Measurements from ENCODE around the gene USP15.

Gene USP15

DNA sequence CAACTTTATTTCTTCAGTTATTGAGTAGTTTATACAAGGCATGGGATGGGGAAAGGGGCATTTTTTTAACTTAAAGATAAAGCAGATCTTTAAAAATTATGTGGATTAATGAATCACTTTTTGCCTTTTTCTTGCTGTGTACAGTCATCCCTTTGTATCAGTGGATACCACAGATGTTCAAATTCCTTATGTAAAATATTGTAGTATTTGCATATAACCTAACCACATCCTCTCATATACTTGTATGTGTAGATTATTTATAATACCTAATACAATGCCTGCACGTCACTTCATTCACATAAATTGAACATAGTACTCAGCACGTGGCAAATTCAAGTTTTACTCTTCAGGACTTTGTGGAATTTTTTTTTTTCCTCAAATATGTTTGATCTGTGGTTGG, 139.9 kb downstream of the USP15 start:
- Mint-ChIP-seq H3K36me3 (ENCODE audit: insufficient read depth) (peaks cover 70% of the 10 kb centered on the region), H3K9me3 (no peaks in the 10 kb centered on the region), H3K4me1 (ENCODE audit: low read depth in 2 of 2) (peaks cover 5 to 24% of the 10 kb centered on the region in 2 donors), H3K27me3 (no peaks in the 10 kb centered on the region), H3K27ac (no peak overlapping the region), H3K4me3 (no peak overlapping the region)
- DNase-seq (no peak), ATAC-seq (replicated peaks) (no peak)

DNA sequence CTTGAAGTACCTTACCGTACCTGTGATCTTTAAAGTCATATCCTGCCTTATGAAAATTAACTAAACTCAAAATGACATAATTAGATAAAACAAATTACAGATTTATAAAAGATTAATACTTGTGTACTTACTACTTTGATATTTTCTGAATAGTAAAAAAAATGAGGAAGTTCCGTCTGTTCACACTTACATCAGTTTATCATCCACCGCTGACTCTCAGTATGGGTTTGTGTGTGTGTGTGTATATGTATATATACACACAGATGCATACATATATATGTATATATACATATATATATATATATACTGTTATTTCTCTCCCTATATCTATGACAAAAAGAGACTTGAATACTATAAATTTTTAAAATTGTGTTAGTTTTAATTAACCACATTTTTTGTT, 141.4 kb downstream of the USP15 start:
- Mint-ChIP-seq H3K36me3 (ENCODE audit: insufficient read depth) (peaks cover 66% of the 10 kb centered on the region), H3K4me1 (ENCODE audit: low read depth in 2 of 2) (peaks cover 5 to 19% of the 10 kb centered on the region in 2 donors), H3K4me3 (no peak overlapping the region), H3K27ac (peak overlapping the region in 1 of 2 donors; percentile 29), H3K27me3 (no peaks in the 10 kb centered on the region), H3K9me3 (no peaks in the 10 kb centered on the region)
- ATAC-seq (replicated peaks), result no peak
- no peak for DNase-seq

- Mint-ChIP-seq H3K4me1 (ENCODE audit: low read depth in 2 of 2) (peaks cover 5 to 18% of the 10 kb centered on the region in 2 donors), H3K27ac (peak overlapping the region in 1 of 2 donors; percentile 21), H3K36me3 (ENCODE audit: insufficient read depth) (peaks cover 58% of the 10 kb centered on the region), H3K27me3 (no peaks in the 10 kb centered on the region), H3K9me3 (no peaks in the 10 kb centered on the region), H3K4me3 (no peak overlapping the region)
- DNase-seq (no peak), ATAC-seq (replicated peaks) (no peak)
Measured at GRCh38 chr12:62403031-62403430, 142.8 kb downstream of the USP15 start.

DNA sequence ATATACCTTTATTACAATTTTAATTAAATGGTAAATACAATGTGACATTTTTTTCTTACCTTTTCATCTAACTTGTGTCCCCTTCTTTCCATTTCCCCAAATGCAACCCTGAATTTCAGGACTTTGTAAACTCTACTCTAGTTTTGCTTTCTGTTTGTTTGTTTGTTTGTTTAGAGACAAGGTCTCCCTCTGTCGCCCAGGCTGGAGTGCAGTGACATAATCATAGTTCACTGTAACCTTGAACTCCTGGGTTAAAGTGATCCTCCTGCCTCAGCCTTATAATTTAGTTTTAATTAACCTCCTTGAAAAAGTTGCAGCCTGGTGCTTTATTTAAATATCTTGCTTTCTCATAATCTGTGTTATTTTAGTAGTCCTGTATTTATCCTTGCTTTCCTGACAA, 147.4 kb downstream of the USP15 start:
- no peaks in the 10 kb centered on the region for H3K27me3 Mint-ChIP-seq
- peak overlapping the region; percentile 13 to 79 for H3K27ac Mint-ChIP-seq
- H3K4me1 Mint-ChIP-seq (ENCODE audit: low read depth in 2 of 2), result peaks cover 0 to 4% of the 10 kb centered on the region in 2 donors
- peaks cover 21% of the 10 kb centered on the region for H3K36me3 Mint-ChIP-seq (ENCODE audit: insufficient read depth)
- DNase-seq (no peak), ATAC-seq (replicated peaks) (no peak)
- no peak overlapping the region for H3K4me3 Mint-ChIP-seq
- H3K9me3 Mint-ChIP-seq, result no peaks in the 10 kb centered on the region

GRCh38 chr12:62409068-62409467, 148.9 kb downstream of the USP15 start:
- Mint-ChIP-seq H3K4me3 (no peak overlapping the region), H3K27ac (no peak overlapping the region), H3K9me3 (no peaks in the 10 kb centered on the region), H3K4me1 (ENCODE audit: low read depth in 2 of 2) (no peaks in the 10 kb centered on the region), H3K27me3 (no peaks in the 10 kb centered on the region), H3K36me3 (ENCODE audit: insufficient read depth) (peaks cover 12% of the 10 kb centered on the region)
- ATAC-seq (replicated peaks) (no peak), DNase-seq (no peak)

GRCh38 chr12:62414180-62414579, 154.0 kb downstream of the USP15 start:
- DNase-seq (no peak), ATAC-seq (replicated peaks) (no peak)
- Mint-ChIP-seq H3K36me3 (ENCODE audit: insufficient read depth) (no peaks in the 10 kb centered on the region), H3K4me3 (no peak overlapping the region), H3K27me3 (no peaks in the 10 kb centered on the region), H3K27ac (peak overlapping the region in 1 of 2 donors; percentile 66), H3K9me3 (peaks cover 0 to 3% of the 10 kb centered on the region in 2 donors), H3K4me1 (ENCODE audit: low read depth in 2 of 2) (no peaks in the 10 kb centered on the region)

GRCh38 chr12:62426089-62426488, 165.9 kb downstream of the USP15 start:
- Mint-ChIP-seq H3K27me3 (peaks cover 18 to 20% of the 10 kb centered on the region in 2 donors), H3K36me3 (ENCODE audit: insufficient read depth) (no peaks in the 10 kb centered on the region), H3K9me3 (peaks cover 6% of the 10 kb centered on the region in 2 donors), H3K4me3 (no peak overlapping the region), H3K27ac (no peak overlapping the region), H3K4me1 (ENCODE audit: low read depth in 2 of 2) (no peaks in the 10 kb centered on the region)
- ATAC-seq (replicated peaks), result no peak
- DNase-seq, result no peak

DNA sequence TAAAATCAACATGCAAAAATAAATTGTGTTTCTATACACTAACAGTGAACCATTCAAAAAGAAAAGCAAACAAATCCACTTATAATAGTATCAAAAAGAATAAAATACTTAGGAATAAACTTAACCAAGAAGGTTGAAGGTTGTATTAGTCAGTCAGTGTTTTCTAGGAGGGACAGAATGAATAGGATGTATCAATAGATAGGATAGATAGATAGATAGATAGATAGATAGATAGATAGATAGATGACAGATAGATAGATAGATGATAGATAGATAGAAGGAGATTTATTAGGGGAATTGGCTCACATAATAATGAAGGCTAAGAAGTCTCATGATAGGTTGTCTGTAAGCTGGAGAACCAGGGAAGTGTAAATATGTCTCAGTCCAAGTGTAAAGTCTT, 169.3 kb downstream of the USP15 start:
- Mint-ChIP-seq H3K36me3 (ENCODE audit: insufficient read depth) (peaks cover 5% of the 10 kb centered on the region), H3K27me3 (peaks cover 33 to 37% of the 10 kb centered on the region in 2 donors), H3K27ac (no peak overlapping the region), H3K4me1 (ENCODE audit: low read depth in 2 of 2) (peaks cover 0 to 3% of the 10 kb centered on the region in 2 donors), H3K9me3 (peaks cover 0 to 4% of the 10 kb centered on the region in 2 donors), H3K4me3 (no peak overlapping the region)
- DNase-seq (no peak), ATAC-seq (replicated peaks) (no peak)

DNA sequence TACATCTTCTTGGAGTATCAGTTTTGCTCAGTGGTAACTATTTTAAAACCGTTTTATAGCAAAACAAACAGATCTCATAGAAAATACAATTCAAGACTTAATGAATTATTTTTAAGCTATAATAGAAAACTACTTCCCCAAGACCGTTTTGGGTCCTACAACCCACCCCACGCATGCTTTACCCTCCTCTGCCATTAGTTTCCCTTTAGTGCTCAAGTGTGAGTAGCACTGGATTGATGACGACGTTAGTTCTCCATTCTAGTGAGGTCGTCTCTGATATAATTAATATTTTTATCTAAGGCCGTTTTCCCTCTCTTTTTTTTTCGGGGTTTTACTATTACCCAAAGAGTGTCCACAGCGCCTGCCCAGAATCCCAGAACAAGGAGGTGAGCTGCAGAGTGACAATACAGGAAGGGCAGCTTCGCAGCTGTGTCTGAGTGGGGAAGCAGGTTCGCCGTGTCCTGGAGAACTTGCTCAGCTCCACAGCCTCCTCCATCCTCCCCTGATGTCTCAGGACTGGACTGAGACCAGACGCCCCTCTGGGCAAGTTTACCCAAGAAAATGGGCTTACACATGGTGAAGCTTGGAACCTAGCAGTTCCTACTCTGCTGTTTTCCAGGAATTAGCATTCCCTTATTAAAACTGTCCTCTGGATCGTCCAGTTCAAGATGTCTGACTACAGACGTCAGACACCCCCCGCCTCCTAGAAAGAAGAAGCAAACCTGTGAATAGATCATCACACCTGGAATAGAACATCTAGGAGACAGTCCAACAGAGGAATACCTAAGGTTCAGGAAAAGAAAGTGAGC, 174.5 kb downstream of the USP15 start:
- Mint-ChIP-seq H3K27me3 (peaks cover 63% of the 10 kb centered on the region in 2 donors), H3K27ac (peak overlapping the region in 1 of 2 donors; percentile 36), H3K9me3 (no peaks in the 10 kb centered on the region), H3K4me3 (peak overlapping the region; percentile 83 to 89), H3K36me3 (ENCODE audit: insufficient read depth) (peaks cover 8% of the 10 kb centered on the region), H3K4me1 (ENCODE audit: low read depth in 2 of 2) (peaks cover 17 to 21% of the 10 kb centered on the region in 2 donors)
- DNase-seq (no peak), ATAC-seq (replicated peaks) (peak; percentile 37)

DNA sequence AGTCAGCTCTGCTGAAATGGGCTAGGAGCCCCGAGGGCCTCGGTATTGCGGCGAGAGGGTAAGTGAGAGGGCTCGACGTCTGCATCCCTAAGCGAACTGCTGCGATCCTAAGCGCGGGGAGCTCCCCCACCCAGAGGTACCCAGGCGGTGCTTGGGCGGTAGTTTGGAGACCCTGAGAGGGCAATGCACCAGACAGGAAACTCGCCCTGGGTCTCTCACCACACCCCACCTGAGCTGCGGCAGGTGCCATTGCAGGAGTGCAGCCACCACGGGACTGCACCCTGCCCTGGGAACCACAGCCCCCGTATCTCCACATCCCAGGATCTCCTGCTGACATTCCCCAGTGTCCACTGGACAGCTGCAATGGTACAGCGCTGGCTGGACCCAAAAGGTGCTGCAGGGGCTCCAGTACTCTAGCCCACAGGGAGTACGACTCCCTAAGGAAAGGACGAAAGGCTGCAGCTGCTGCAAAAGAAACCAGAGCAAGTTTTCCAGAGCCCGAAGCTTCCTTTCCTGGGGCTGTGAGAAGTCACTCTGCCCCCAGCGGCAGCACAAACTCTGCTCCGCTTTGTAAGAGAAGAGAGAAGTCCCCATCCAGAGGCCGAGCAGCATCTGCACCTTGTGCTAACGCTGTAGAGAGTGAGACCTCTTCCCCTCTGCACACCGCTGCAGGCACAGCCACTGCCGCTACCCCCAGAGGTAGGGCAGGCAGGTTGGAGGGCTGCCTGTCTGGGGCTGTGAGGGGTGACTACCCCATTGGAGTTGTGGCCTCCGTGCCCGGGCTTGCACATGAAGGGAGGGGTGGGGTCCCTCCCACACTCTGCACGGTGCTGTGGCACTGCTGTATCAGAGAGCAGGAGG, 175.3 kb downstream of the USP15 start:
- Mint-ChIP-seq H3K4me3 (peak overlapping the region; percentile 83 to 89), H3K4me1 (ENCODE audit: low read depth in 2 of 2) (peaks cover 17 to 21% of the 10 kb centered on the region in 2 donors), H3K9me3 (no peaks in the 10 kb centered on the region), H3K27ac (peak overlapping the region; percentile 6 to 36), H3K36me3 (ENCODE audit: insufficient read depth) (peaks cover 8% of the 10 kb centered on the region), H3K27me3 (peaks cover 55% of the 10 kb centered on the region in 2 donors)
- DNase-seq (peak in 2 of 3 experiments; percentile 4 to 5), ATAC-seq (replicated peaks) (peak; percentile 66)

- Mint-ChIP-seq H3K27me3 (peaks cover 49% of the 10 kb centered on the region in 2 donors), H3K4me1 (ENCODE audit: low read depth in 2 of 2) (peaks cover 17 to 21% of the 10 kb centered on the region in 2 donors), H3K4me3 (peak overlapping the region; percentile 83 to 89), H3K9me3 (no peaks in the 10 kb centered on the region), H3K27ac (no peak overlapping the region), H3K36me3 (ENCODE audit: insufficient read depth) (peaks cover 8% of the 10 kb centered on the region)
- ATAC-seq (replicated peaks) (no peak), DNase-seq (no peak)
Measured at GRCh38 chr12:62436164-62436503, 175.9 kb downstream of the USP15 start.

DNA sequence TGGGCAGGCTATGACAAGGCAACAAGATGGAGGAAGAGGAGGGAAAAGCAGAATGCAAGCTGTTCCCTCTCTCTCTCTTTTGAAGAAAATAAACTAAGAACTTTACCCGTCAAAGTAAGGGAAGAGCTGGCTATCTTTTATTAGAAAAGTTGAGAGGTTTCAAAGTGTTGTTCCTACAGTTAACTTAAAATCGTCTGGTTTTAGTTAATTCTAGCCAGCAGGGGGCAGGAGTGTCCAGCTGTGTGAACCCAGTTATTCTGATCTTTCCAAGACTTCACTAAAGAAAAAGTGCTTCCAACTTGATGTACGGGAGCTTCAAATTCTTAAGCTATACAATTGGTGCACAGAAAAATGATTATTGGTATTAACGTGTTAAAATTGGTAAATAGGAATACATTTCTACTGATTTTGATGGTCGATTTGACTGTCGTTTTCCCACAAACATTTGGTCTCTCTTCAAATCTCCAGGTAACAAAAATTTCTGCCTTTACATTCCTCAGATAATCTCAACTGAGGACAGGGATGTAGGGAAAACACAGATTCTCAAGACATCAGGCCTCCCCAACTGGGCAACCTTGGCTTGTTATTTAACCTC, 178.0 kb downstream of the USP15 start:
- H3K27me3 Mint-ChIP-seq, result peaks cover 35 to 39% of the 10 kb centered on the region in 2 donors
- H3K27ac Mint-ChIP-seq, result no peak overlapping the region
- H3K9me3 Mint-ChIP-seq, result peaks cover 0 to 2% of the 10 kb centered on the region in 2 donors
- ATAC-seq (replicated peaks) (peak; percentile 31), DNase-seq (peak; percentile 48 to 57 (median 56))
- peaks cover 17 to 21% of the 10 kb centered on the region in 2 donors for H3K4me1 Mint-ChIP-seq (ENCODE audit: low read depth in 2 of 2)
- H3K36me3 Mint-ChIP-seq (ENCODE audit: insufficient read depth), result peaks cover 8% of the 10 kb centered on the region
- no peak overlapping the region for H3K4me3 Mint-ChIP-seq

- Mint-ChIP-seq H3K27me3 (peaks cover 0 to 5% of the 10 kb centered on the region in 2 donors), H3K27ac (no peak overlapping the region), H3K4me3 (no peak overlapping the region), H3K36me3 (ENCODE audit: insufficient read depth) (peaks cover 4% of the 10 kb centered on the region), H3K9me3 (peaks cover 0 to 1% of the 10 kb centered on the region in 2 donors), H3K4me1 (ENCODE audit: low read depth in 2 of 2) (no peaks in the 10 kb centered on the region)
- no peak for ATAC-seq (replicated peaks)
- DNase-seq, result no peak
Measured at GRCh38 chr12:62446754-62447452, 186.7 kb downstream of the USP15 start.
